SK-N-SH (cell line): ENCODE results near the gene ZFAND6. TPM values are rescaled to one million over a fixed set of nuclear protein-coding genes. Genes with fewer than 3 reads are reported as not detected.

ENCODE experiments used
- CTCF ChIA-PET: fragments of 300-600, 350-600 bp; formaldehyde crosslinking; extraction: SDS; loops from one replicate; lab custom pipeline; 2021; lab: Yijun Ruan, JAX
- POLR2A ChIA-PET: fragments of 350-600 bp; sonication (Branson Sonifier 250); formaldehyde crosslinking; extraction: SDS; loops from one replicate; lab custom pipeline; 2020; ENCODE audit warnings: antibody characterized with exemption, inconsistent platforms; lab: Yijun Ruan, JAX
- DNase-seq: peaks from one replicate; pipeline ENCODE4 v3.0.0; 2012
- H2AFZ ChIP-seq: fragments of 200-600 bp; sonication (generic); 2 replicates; pipeline ENCODE4 v1.8.1; 2016; ENCODE audit warnings: antibody characterized with exemption, mild to moderate bottlenecking, low read depth
- H3F3A ChIP-seq: fragments of 200-600 bp; sonication (generic); replicated peaks from 2 replicates; pipeline ENCODE3; 2016; ENCODE audit warnings: antibody characterized with exemption, mild to moderate bottlenecking; ENCODE audit not compliant: insufficient read depth
- H3K27ac ChIP-seq, 2 experiments: fragments of 200-500 bp in 1 of 2; fragments of 200-600 bp in 1 of 2; sonication (Bioruptor generic) in 1 of 2; sonication (generic), shearing (Covaris generic) in 1 of 2; 2 replicates each; pipeline versions ENCODE4 v1.5.1 to v1.6.1; 2014 to 2016; ENCODE audit warnings: low read depth in 2 of 2, inconsistent platforms in 1 of 2, low read length in 1 of 2, mild to moderate bottlenecking in 1 of 2, mixed read lengths in 1 of 2
- H3K27me3 ChIP-seq: fragments of 200-600 bp; sonication (generic), shearing (Covaris generic); 2 replicates; pipeline ENCODE4 v1.6.1; 2016; ENCODE audit warnings: mixed run types; ENCODE audit not compliant: insufficient read depth
- H3K36me3 ChIP-seq, 2 experiments: fragments of 200-500 bp in 1 of 2; fragments of 200-600 bp in 1 of 2; sonication (Bioruptor generic) in 1 of 2; sonication (generic) in 1 of 2; replicated peaks in 1 of 2; 2 replicates each; pipeline versions ENCODE3 to v1.5.1; 2014 to 2016; ENCODE audit warnings: low read length in 1 of 2, mild to moderate bottlenecking in 1 of 2; ENCODE audit not compliant: insufficient read depth in 2 of 2, control insufficient read depth in 1 of 2
- H3K4me1 ChIP-seq, 2 experiments: fragments of 200-500 bp in 1 of 2; fragments of 200-600 bp in 1 of 2; sonication (Bioruptor generic) in 1 of 2; sonication (generic), shearing (Covaris generic) in 1 of 2; 2 replicates each; pipeline versions ENCODE4 v1.5.1 to v1.6.1; 2014 to 2016; ENCODE audit warnings: low read depth in 1 of 2, low read length in 1 of 2, mixed run types in 1 of 2; ENCODE audit not compliant: insufficient read depth in 2 of 2, control insufficient read depth in 1 of 2
- H3K4me2 ChIP-seq: fragments of 200-600 bp; sonication (generic), shearing (Covaris generic); 2 replicates; pipeline ENCODE4 v1.6.1; 2017; ENCODE audit warnings: mixed run types
- H3K4me3 ChIP-seq, 2 experiments: fragments of 200-500 bp in 1 of 2; fragments of 200-600 bp in 1 of 2; sonication (Bioruptor generic) in 1 of 2; sonication (generic), shearing (Covaris generic) in 1 of 2; 2 replicates each; pipeline versions ENCODE4 v1.5.1 to v1.8.1; 2014 to 2016; ENCODE audit warnings: low read depth in 2 of 2, inconsistent platforms in 1 of 2, low read length in 1 of 2, mild to moderate bottlenecking in 1 of 2, mixed read lengths in 1 of 2, moderate library complexity in 1 of 2
- H3K79me2 ChIP-seq: fragments of 200-600 bp; sonication (generic); 2 replicates; pipeline ENCODE4 v1.8.1; 2017; ENCODE audit warnings: mild to moderate bottlenecking; ENCODE audit not compliant: insufficient read depth
- H3K9ac ChIP-seq: fragments of 200-600 bp; sonication (generic); 2 replicates; pipeline ENCODE4 v1.6.1; 2017; ENCODE audit warnings: mixed run types
- H3K9me2 ChIP-seq: fragments of 200-600 bp; sonication (generic); 2 replicates; pipeline ENCODE4 v1.6.1; 2017; ENCODE audit warnings: mixed run types
- H3K9me3 ChIP-seq: fragments of 200-600 bp; sonication (generic); 2 replicates; pipeline ENCODE4 v1.6.1; 2017; ENCODE audit warnings: mixed run types, mild to moderate bottlenecking, moderate library complexity
- H4K20me1 ChIP-seq: fragments of 200-600 bp; sonication (generic); 2 replicates; pipeline ENCODE4 v1.6.1; 2017; ENCODE audit warnings: mild to moderate bottlenecking, mixed run types; ENCODE audit not compliant: insufficient read depth
- CHD2 ChIP-seq: fragments of 150-350 bp; IDR thresholded peaks from 2 replicates; pipeline ENCODE4 v1.6.1; 2018; ENCODE audit warnings: low read length; ENCODE audit not compliant: partially characterized antibody
- EP300 ChIP-seq, 2 experiments: IDR thresholded peaks; 2 replicates each; pipeline versions ENCODE4 v1.4.0 to v1.6.1; 2012; ENCODE audit warnings: borderline replicate concordance in 1 of 2, low read depth in 1 of 2, low read length in 1 of 2
- FOSL2 ChIP-seq: IDR thresholded peaks from 2 replicates; pipeline ENCODE4 v1.4.0; 2012; ENCODE audit warnings: low read depth, mild to moderate bottlenecking, moderate library complexity, borderline replicate concordance
- FOXJ3 ChIP-seq: sonication (generic); formaldehyde crosslinking; IDR thresholded peaks from 2 replicates; pipeline ENCODE4 v1.5.1; 2020; ENCODE audit warnings: mild to moderate bottlenecking, missing genetic modification reagents
- FOXM1 ChIP-seq: IDR thresholded peaks from 2 replicates; pipeline ENCODE4 v1.4.0; 2012; ENCODE audit warnings: low read depth, mild to moderate bottlenecking
- GABPA ChIP-seq: IDR thresholded peaks from 2 replicates; pipeline ENCODE4 v1.4.0; 2012; ENCODE audit warnings: low read depth, mild to moderate bottlenecking
- JUND ChIP-seq: IDR thresholded peaks from 2 replicates; pipeline ENCODE4 v1.4.0; 2012
- MAX ChIP-seq: IDR thresholded peaks from 2 replicates; pipeline ENCODE4 v1.4.0; 2012; ENCODE audit warnings: low read depth
- MXI1 ChIP-seq: IDR thresholded peaks from 2 replicates; pipeline ENCODE4 v1.6.1; 2012; ENCODE audit warnings: mild to moderate bottlenecking, low read depth, low read length, improper control_type of control experiment
- PBX3 ChIP-seq: IDR thresholded peaks from 2 replicates; pipeline ENCODE4; 2012
- RAD21 ChIP-seq: IDR thresholded peaks from 2 replicates; pipeline ENCODE4 v1.6.1; 2012; ENCODE audit warnings: mild to moderate bottlenecking, low read length
- RCOR1 ChIP-seq: fragments of 150-350 bp; IDR thresholded peaks from 2 replicates; pipeline ENCODE4 v1.6.1; 2017; ENCODE audit warnings: antibody characterized with exemption, low read length
- RFX5 ChIP-seq: IDR thresholded peaks from 2 replicates; pipeline ENCODE4 v1.6.1; 2012; ENCODE audit warnings: mild to moderate bottlenecking, improper control_type of control experiment, low read length
- SMC3 ChIP-seq: IDR thresholded peaks from 2 replicates; pipeline ENCODE4 v1.6.1; 2012; ENCODE audit warnings: low read depth, low read length, improper control_type of control experiment
- TAF1 ChIP-seq: IDR thresholded peaks from 2 replicates; pipeline ENCODE4 v1.6.1; 2012; ENCODE audit warnings: low read depth, mild to moderate bottlenecking, low read length, moderate library complexity, borderline replicate concordance
- USF1 ChIP-seq: IDR thresholded peaks from 2 replicates; pipeline ENCODE4 v1.4.0; 2012; ENCODE audit warnings: low read depth, borderline replicate concordance
- YY1 ChIP-seq: IDR thresholded peaks from 2 replicates; pipeline ENCODE4 v1.4.0; 2012; ENCODE audit warnings: low read depth, mild to moderate bottlenecking
- WGBS: methylation state at CpG from one replicate; pipeline ENCODE4 v1.1.6; 2017; ENCODE audit warnings: low lambda C conversion rate; 5-methylcytosine and 5-hydroxymethylcytosine counted together
- polyA plus RNA-seq, 3 experiments: library from polyadenylated mRNA; depleted of rRNA; stranded (reverse); fragments of >200 nt; gene quantifications; 2 replicates each; pipeline ENCODE4 v1.2.3, GENCODE V29; 2012
- TF ChIP-seq, protein P1 (sequence below): IDR thresholded peaks from 2 replicates; pipeline ENCODE4 v1.4.0; 2012; ENCODE audit warnings: low read depth, borderline replicate concordance
- TF ChIP-seq, protein P2 (sequence below): fragments of 150-350 bp; IDR thresholded peaks from 2 replicates; pipeline ENCODE4 v1.6.1; 2016; ENCODE audit warnings: mild to moderate bottlenecking, low read depth, low read length

ZFAND6 gene
- polyA plus RNA-seq, 1 of the 3 experiments (the other 2 are of a cell fraction): 90.1 TPM

DNA sequence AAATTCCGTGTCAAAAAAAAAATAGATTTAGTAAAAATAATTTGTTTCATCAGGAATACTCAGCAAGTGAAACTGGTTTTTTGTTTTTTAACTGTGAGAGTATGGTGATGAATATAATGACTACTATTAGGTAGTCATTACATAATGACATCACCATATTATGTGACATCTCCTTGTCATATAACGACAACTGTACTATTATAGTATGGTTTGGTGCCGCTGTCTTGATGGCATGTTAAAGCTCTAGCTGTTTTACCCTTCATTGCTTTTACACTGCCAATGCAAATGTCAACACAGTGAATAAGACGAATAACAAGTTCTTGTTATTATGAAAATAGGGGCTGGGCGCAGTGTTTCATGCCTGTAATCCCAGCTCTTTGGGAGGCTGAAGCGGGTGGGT lies 47.7 kb downstream of the ZFAND6 start:
- H3K4me1 ChIP-seq: peaks cover 0 to 15% of the 10 kb centered on the region in 2 experiments; a peak in 1 of 4 replicates
- H3K79me2 ChIP-seq: peaks cover 60% of the 10 kb centered on the region
- H3K4me3 ChIP-seq: no peak overlapping the region
- H3K9me2 ChIP-seq: no peaks in the 10 kb centered on the region
- no peaks in the 10 kb centered on the region for H3K27me3 ChIP-seq
- H3K36me3 ChIP-seq: peaks cover 0 to 7% of the 10 kb centered on the region in 2 experiments
- no peak overlapping the region for H3K9ac ChIP-seq
- ChIA-PET POLR2A (no interaction called here), CTCF (interaction anchor here (2.3 kb wide), 1 partner anchor 19 kb away, joined by 7 read pairs; no protein-coding TSS in a partner anchor)
- H3F3A ChIP-seq: peaks cover 20% of the 10 kb centered on the region
- WGBS: 94% methylated on average over 6 of the region's 6 CpGs
- peaks cover 24% of the 10 kb centered on the region for H4K20me1 ChIP-seq
- H3K27ac ChIP-seq: no peak overlapping the region
- no peak overlapping the region for H2AFZ ChIP-seq
- no peak overlapping the region for H3K4me2 ChIP-seq
- TF ChIP-seq FOSL2 (no peak), SMC3 (no peak), USF1 (no peak), JUND (no peak), RAD21 (no peak), EP300 (IDR thresholded peaks at IDR 0.05; ENCODE audit: borderline replicate concordance in 1 of 2, low read depth in 1 of 2, low read length in 1 of 2) (no peak), GABPA (no peak), FOXJ3 (CRISPR knock-in tag) (no peak), RCOR1 (no peak), CHD2 (no peak), TAF1 (no peak), YY1 (no peak), PBX3 (no peak), FOXM1 (no peak), MAX (no peak), RFX5 (no peak), MXI1 (no peak)
- TF ChIP-seq, protein P1, sequence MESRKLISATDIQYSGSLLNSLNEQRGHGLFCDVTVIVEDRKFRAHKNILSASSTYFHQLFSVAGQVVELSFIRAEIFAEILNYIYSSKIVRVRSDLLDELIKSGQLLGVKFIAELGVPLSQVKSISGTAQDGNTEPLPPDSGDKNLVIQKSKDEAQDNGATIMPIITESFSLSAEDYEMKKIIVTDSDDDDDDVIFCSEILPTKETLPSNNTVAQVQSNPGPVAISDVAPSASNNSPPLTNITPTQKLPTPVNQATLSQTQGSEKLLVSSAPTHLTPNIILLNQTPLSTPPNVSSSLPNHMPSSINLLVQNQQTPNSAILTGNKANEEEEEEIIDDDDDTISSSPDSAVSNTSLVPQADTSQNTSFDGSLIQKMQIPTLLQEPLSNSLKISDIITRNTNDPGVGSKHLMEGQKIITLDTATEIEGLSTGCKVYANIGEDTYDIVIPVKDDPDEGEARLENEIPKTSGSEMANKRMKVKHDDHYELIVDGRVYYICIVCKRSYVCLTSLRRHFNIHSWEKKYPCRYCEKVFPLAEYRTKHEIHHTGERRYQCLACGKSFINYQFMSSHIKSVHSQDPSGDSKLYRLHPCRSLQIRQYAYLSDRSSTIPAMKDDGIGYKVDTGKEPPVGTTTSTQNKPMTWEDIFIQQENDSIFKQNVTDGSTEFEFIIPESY: no peak
- TF ChIP-seq, protein P2, sequence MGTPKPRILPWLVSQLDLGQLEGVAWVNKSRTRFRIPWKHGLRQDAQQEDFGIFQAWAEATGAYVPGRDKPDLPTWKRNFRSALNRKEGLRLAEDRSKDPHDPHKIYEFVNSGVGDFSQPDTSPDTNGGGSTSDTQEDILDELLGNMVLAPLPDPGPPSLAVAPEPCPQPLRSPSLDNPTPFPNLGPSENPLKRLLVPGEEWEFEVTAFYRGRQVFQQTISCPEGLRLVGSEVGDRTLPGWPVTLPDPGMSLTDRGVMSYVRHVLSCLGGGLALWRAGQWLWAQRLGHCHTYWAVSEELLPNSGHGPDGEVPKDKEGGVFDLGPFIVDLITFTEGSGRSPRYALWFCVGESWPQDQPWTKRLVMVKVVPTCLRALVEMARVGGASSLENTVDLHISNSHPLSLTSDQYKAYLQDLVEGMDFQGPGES: no peak
- TF ChIP-seq, all 33 proteins: peak for 0
- no peaks in the 10 kb centered on the region for H3K9me3 ChIP-seq
- no peak for DNase-seq
